K562 (cell line): ENCODE data around the gene ABCC1. TPM values are rescaled to one million over a fixed set of nuclear protein-coding genes. Genes with fewer than 3 reads are reported as not detected.
A peak's percentile ranks its signal among the peaks of the same experiment; 100 is the strongest.

ENCODE experiments used
- ARID3A ChIP-seq: IDR thresholded peaks from 2 replicates; pipeline ENCODE4 v1.6.1; 2012; ENCODE audit warnings: low read depth, low read length, improper control_type of control experiment, borderline replicate concordance
- BACH1 ChIP-seq: fragments of 200-800 bp; sonication (Bioruptor generic); IDR thresholded peaks from 2 replicates; pipeline ENCODE4 v1.6.1; 2016; ENCODE audit warnings: missing genetic modification characterization, missing compliant biosample characterization
- JUN ChIP-seq, 2 experiments: sonication (generic) in 1 of 2; formaldehyde crosslinking in 1 of 2; IDR thresholded peaks; 2 replicates each; pipeline versions ENCODE4 v1.6.1 to v1.8.0; 2012 to 2022; ENCODE audit warnings: borderline replicate concordance in 2 of 2, mild to moderate bottlenecking in 2 of 2, improper control_type of control experiment in 1 of 2, low read depth in 1 of 2, low read length in 1 of 2, missing genetic modification reagents in 1 of 2
- MTA1 ChIP-seq: fragments of 450-650 bp; IDR thresholded peaks from 2 replicates; pipeline ENCODE4 v1.6.1; 2017; ENCODE audit warnings: borderline replicate concordance
- MTA2 ChIP-seq: fragments of 450-650 bp; IDR thresholded peaks from 2 replicates; pipeline ENCODE4 v1.6.1; 2016; ENCODE audit warnings: low read depth
- PBX2 ChIP-seq, 2 experiments: IDR thresholded peaks in 1 of 2; conservative IDR thresholded peaks in 1 of 2; 2 replicates each; pipeline ENCODE4 v1.6.1; 2016; ENCODE audit warnings: low read depth in 2 of 2, mild to moderate bottlenecking in 1 of 2, missing compliant biosample characterization in 1 of 2, missing genetic modification characterization in 1 of 2, moderate library complexity in 1 of 2
- PHF21A ChIP-seq: fragments of 450-650 bp; IDR thresholded peaks from 2 replicates; pipeline ENCODE4 v1.6.1; 2017; ENCODE audit warnings: low read depth, borderline replicate concordance
- TFAP4 ChIP-seq: sonication (generic); formaldehyde crosslinking; IDR thresholded peaks from 2 replicates; pipeline ENCODE4 v1.8.0; 2022; ENCODE audit warnings: missing genetic modification reagents, mild to moderate bottlenecking, moderate library complexity, borderline replicate concordance
- YY1 ChIP-seq, 3 experiments: IDR thresholded peaks; 2 replicates each; pipeline ENCODE4 v1.6.1; 2011; ENCODE audit warnings: low read length in 2 of 3, mild to moderate bottlenecking in 2 of 3, moderate library complexity in 2 of 3, borderline replicate concordance in 1 of 3, control low read depth in 1 of 3, low read depth in 1 of 3; ENCODE audit not compliant: insufficient read depth in 3 of 3, insufficient replicate concordance in 2 of 3, control insufficient read depth in 1 of 3, insufficient read length in 1 of 3; ENCODE audit errors: extremely low read depth in 1 of 3
- ZNF124 ChIP-seq: sonication (generic); formaldehyde crosslinking; IDR thresholded peaks from 2 replicates; pipeline ENCODE4 v1.8.1; 2022; ENCODE audit warnings: missing genetic modification reagents
- ZNF668 ChIP-seq: fragments of 250-450 bp; sonication (Bioruptor Pico); IDR thresholded peaks from 2 replicates; pipeline ENCODE4 v1.8.0; 2022; ENCODE audit warnings: mild to moderate bottlenecking, inconsistent platforms
- polyA plus RNA-seq, 8 experiments: library from polyadenylated mRNA; depleted of rRNA in 4 of 8; stranded (reverse) in 5 of 8; unstranded in 3 of 8; fragments of >200 nt; fragmentation: Nextera tagmentation in 2 of 8; fragmentation: Illumina TruSeq in 1 of 8; extraction: Ambion mirVana in 2 of 8; extraction: Trizol in 1 of 8; gene quantifications; 2 replicates each; pipeline versions ENCODE4 v1.2.1 to v1.2.3, GENCODE V29; 2011 to 2014; ENCODE audit warnings: inconsistent platforms in 1 of 8, missing spikeins in 1 of 8
- total RNA-seq, 7 experiments: library from RNA; depleted of rRNA in 6 of 7; stranded (reverse); fragments of >200 nt in 6 of 7; fragmentation: Illumina TruSeq in 2 of 7; extraction: Trizol in 2 of 7; gene quantifications; 2 replicates each; pipeline versions ENCODE4 v1.2.1 to v1.2.3, GENCODE V29; 2011 to 2021; ENCODE audit warnings: low replicate concordance in 1 of 7

Gene ABCC1
- total and polyA plus RNA-seq, 9 of the 15 experiments (the other 6 are each of a cell fraction or from before 2014, with no cell fraction given), result 3.9 to 41.6 (median 10.0) TPM

GRCh38 chr16:15988268-15989013 lies 39.0 kb downstream of the ABCC1 start (continued):
- TF ChIP-seq ARID3A (peak; percentile 87; the same call in 1 of the 2 replicates), MTA2 (peak; percentile 69), TFAP4 (peak; percentile 52; the same call in 1 of the 2 replicates), ZNF124 (no peak), ZNF668 (CRISPR knock-in tag) (peak; percentile 65; the same call in 1 of the 2 replicates), PBX2 (CRISPR knock-in tag; IDR thresholded peaks at IDR 0.05; ENCODE audit: low read depth) (no peak), PBX2 (tag; conservative IDR thresholded peaks at IDR 0.05; ENCODE audit: low read depth) (peak; percentile 59), BACH1 (tag) (peak; percentile 90), JUN (IDR thresholded peaks at IDR 0.05; ENCODE audit: borderline replicate concordance, low read depth, low read length) (peak; percentile 7; the same call in 1 of the 2 replicates), JUN (CRISPR knock-in tag; IDR thresholded peaks at IDR 0.05; ENCODE audit: borderline replicate concordance) (no peak), YY1 (IDR thresholded peaks at IDR 0.05; ENCODE audit: borderline replicate concordance in 1 of 3, control insufficient read depth in 1 of 3, extremely low read depth in 1 of 3, insufficient read depth in 3 of 3, insufficient read length in 1 of 3, insufficient replicate concordance in 2 of 3, low read depth in 1 of 3, low read length in 2 of 3) (peak in 1 of 3 experiments; percentile 34), PHF21A (peak; percentile 69; the same call in 1 of the 2 replicates), MTA1 (peak; percentile 55; the same call in 1 of the 2 replicates)
